NT2/D1 (cell line): ENCODE results near the gene ACOXL.

Experiments used
- SUZ12 ChIP-seq: IDR thresholded peaks from 2 replicates; pipeline ENCODE4 v1.6.1; 2011; ENCODE audit not compliant: insufficient read length, insufficient read depth; ENCODE audit errors: extremely low read depth
- YY1 ChIP-seq: IDR thresholded peaks from 2 replicates; pipeline ENCODE4 v1.6.1; 2011; ENCODE audit not compliant: insufficient read length, insufficient read depth
- ZNF274 ChIP-seq: IDR thresholded peaks from 2 replicates; pipeline ENCODE4 v1.6.1; 2011; ENCODE audit warnings: mild to moderate bottlenecking, low read depth, low read length

DNA sequence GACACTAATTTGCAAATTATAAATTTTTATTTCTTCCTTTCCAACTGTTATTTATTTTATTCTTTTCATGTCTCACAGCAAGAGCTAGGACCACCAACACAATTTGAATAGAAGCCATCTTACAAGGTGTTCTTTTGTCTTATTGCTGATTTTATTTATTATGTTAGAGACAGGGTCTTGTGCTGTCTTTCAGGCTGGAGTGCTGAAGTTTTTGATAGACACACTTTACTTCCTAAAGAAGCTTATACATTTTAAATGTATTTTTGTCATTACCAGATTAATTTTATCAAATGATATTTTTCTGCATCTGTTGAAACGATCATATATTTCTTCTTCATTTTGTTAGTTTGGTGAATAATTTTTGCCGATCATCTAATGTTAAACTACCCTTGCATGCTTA lies 258.1 kb downstream of the ACOXL start:
- TF ChIP-seq YY1 = no peak
- no peak for TF ChIP-seq SUZ12
- no peak for TF ChIP-seq ZNF274
